GM23338 (cell line): ENCODE results near the gene STT3B. TPM values are rescaled to one million over a fixed set of nuclear protein-coding genes. Genes with fewer than 3 reads are reported as not detected.

Source experiments
- ATAC-seq: fragments of 200-7000 bp; cut with Tn5 transposase; 3 replicates; pipeline ENCODE4 v1.9.1; 2020
- DNase-seq: peaks from one replicate; pipeline ENCODE4 v3.0.0-alpha.2; 2015; ENCODE audit warnings: low spot score
- H2AFZ ChIP-seq: fragments of 200-600 bp; sonication (generic); 2 replicates; pipeline ENCODE4 v1.8.0; 2016; ENCODE audit warnings: antibody characterized with exemption, mild to moderate bottlenecking, moderate library complexity
- H3F3A ChIP-seq: fragments of 200-600 bp; sonication (generic); replicated peaks from 2 replicates; pipeline ENCODE4 v1.8.0; 2017; ENCODE audit warnings: antibody characterized with exemption, mixed run types, low read depth
- H3K27ac ChIP-seq: fragments of 200-600 bp; sonication (generic); 2 replicates; pipeline ENCODE4 v1.6.1; 2016; ENCODE audit warnings: low read depth
- H3K27me3 ChIP-seq: fragments of 200-600 bp; sonication (generic); 2 replicates; pipeline ENCODE4 v1.8.0; 2016; ENCODE audit warnings: mild to moderate bottlenecking, mixed run types, moderate library complexity; ENCODE audit not compliant: insufficient read depth
- H3K36me3 ChIP-seq: fragments of 200-600 bp; sonication (generic); 2 replicates; pipeline ENCODE4 v1.8.0; 2016; ENCODE audit warnings: mild to moderate bottlenecking; ENCODE audit not compliant: insufficient read depth
- H3K4me1 ChIP-seq: fragments of 200-600 bp; sonication (generic); 2 replicates; pipeline ENCODE4 v1.8.0; 2016; ENCODE audit warnings: mild to moderate bottlenecking, moderate library complexity; ENCODE audit not compliant: insufficient read depth
- H3K4me2 ChIP-seq: fragments of 200-600 bp; sonication (generic); 2 replicates; pipeline ENCODE4 v1.7.1; 2017; ENCODE audit warnings: mixed run types
- H3K4me3 ChIP-seq: fragments of 200-600 bp; sonication (generic); 2 replicates; pipeline ENCODE4 v1.6.1; 2016; ENCODE audit warnings: mixed run types
- H3K79me2 ChIP-seq: fragments of 200-600 bp; sonication (generic); replicated peaks from 2 replicates; pipeline ENCODE4 v1.8.0; 2017; ENCODE audit warnings: mild to moderate bottlenecking; ENCODE audit not compliant: insufficient read depth
- H3K9me2 ChIP-seq: fragments of 200-600 bp; sonication (generic); 2 replicates; pipeline ENCODE4 v1.8.0; 2017; ENCODE audit not compliant: insufficient read depth
- H4K20me1 ChIP-seq: fragments of 200-600 bp; sonication (generic); replicated peaks from 2 replicates; pipeline ENCODE4 v1.8.0; 2017; ENCODE audit warnings: mild to moderate bottlenecking; ENCODE audit not compliant: insufficient read depth
- H3K27ac Mint-ChIP-seq: 2 replicates; pipeline ENCODE4 v1.8.0; 2020; ENCODE audit warnings: inconsistent platforms, mild to moderate bottlenecking, moderate library complexity, mixed read lengths
- H3K27me3 Mint-ChIP-seq: 3 replicates; pipeline ENCODE4 v1.8.0; 2022; ENCODE audit warnings: low read depth, mild to moderate bottlenecking, moderate library complexity, mixed read lengths, inconsistent platforms; ENCODE audit not compliant: insufficient read depth, poor library complexity
- H3K36me3 Mint-ChIP-seq: 3 replicates; pipeline ENCODE4 v1.8.0; 2021; ENCODE audit warnings: low read depth, mild to moderate bottlenecking, inconsistent platforms, moderate library complexity, mixed read lengths
- H3K4me1 Mint-ChIP-seq: 3 replicates; pipeline ENCODE4 v1.8.0; 2020; ENCODE audit warnings: mild to moderate bottlenecking, inconsistent platforms, mixed read lengths
- H3K4me3 Mint-ChIP-seq: 3 replicates; pipeline ENCODE4 v1.8.0; 2021; ENCODE audit warnings: moderate library complexity, mild to moderate bottlenecking, inconsistent platforms, mixed read lengths
- H3K9me3 Mint-ChIP-seq: 3 replicates; pipeline ENCODE4 v1.8.0; 2020; ENCODE audit warnings: moderate library complexity, mild to moderate bottlenecking, inconsistent platforms, mixed read lengths
- CREB1 ChIP-seq: fragments of 250-450 bp; sonication (Bioruptor Pico); IDR thresholded peaks from 2 replicates; pipeline ENCODE4 v1.5.0; 2020; ENCODE audit warnings: low read depth, mild to moderate bottlenecking, moderate library complexity
- CTCF ChIP-seq, 2 experiments: fragments of 200-600 bp in 1 of 2; sonication (generic) in 1 of 2; conservative IDR thresholded peaks; 2 replicates each; pipeline versions ENCODE4 v1.5.1 to v1.6.1; 2016 to 2017; ENCODE audit warnings: antibody characterized with exemption in 2 of 2, low read depth in 2 of 2, mild to moderate bottlenecking in 2 of 2, moderate library complexity in 1 of 2
- EZH2phosphoT487 ChIP-seq: fragments of 200-600 bp; sonication (generic); IDR thresholded peaks from one replicate; pipeline ENCODE4 v1.8.1; 2018; ENCODE audit warnings: antibody characterized with exemption; ENCODE audit not compliant: unreplicated experiment
- JUNB ChIP-seq: IDR thresholded peaks from one replicate; pipeline ENCODE4 v1.6.1; 2016; ENCODE audit warnings: antibody characterized with exemption; ENCODE audit not compliant: unreplicated experiment
- NANOG ChIP-seq: IDR thresholded peaks from 2 replicates; pipeline ENCODE4 v1.6.1; 2016; ENCODE audit warnings: antibody characterized with exemption, borderline replicate concordance
- POLR2AphosphoS5 ChIP-seq: IDR thresholded peaks from 2 replicates; pipeline ENCODE4 v1.6.1; 2016; ENCODE audit warnings: antibody characterized with exemption, low read depth
- REST ChIP-seq: IDR thresholded peaks from one replicate; pipeline ENCODE4 v1.6.1; 2018; ENCODE audit warnings: antibody characterized with exemption; ENCODE audit not compliant: unreplicated experiment
- STAT1 ChIP-seq: IDR thresholded peaks from one replicate; pipeline ENCODE4 v1.6.1; 2016; ENCODE audit warnings: antibody characterized with exemption; ENCODE audit not compliant: unreplicated experiment
- ZNF114 ChIP-seq: fragments of 250-450 bp; sonication (Bioruptor Pico); IDR thresholded peaks from 2 replicates; pipeline ENCODE4 v1.5.0; 2020; ENCODE audit warnings: mild to moderate bottlenecking, moderate library complexity
- ZNF331 ChIP-seq: fragments of 250-450 bp; sonication (Bioruptor Pico); IDR thresholded peaks from 2 replicates; pipeline ENCODE4 v1.5.0; 2020; ENCODE audit warnings: low read depth, mild to moderate bottlenecking, moderate library complexity
- polyA plus RNA-seq: library from polyadenylated mRNA; unstranded; fragments of >200 nt; fragmentation: Nextera tagmentation; extraction: Ambion mirVana; gene quantifications from 2 replicates; pipeline ENCODE4 v1.2.1, GENCODE V29; 2016
- total RNA-seq: library from RNA; depleted of rRNA; stranded (reverse); fragments of >200 nt; shearing (Covaris generic); gene quantifications from 2 replicates; pipeline ENCODE4 v1.2.3, GENCODE V29; 2014

The STT3B gene
- total and polyA plus RNA-seq, 2 experiments from 2014 or later: 44.1 to 167 TPM

GRCh38 chr3:31541089-31541488 lies 8.4 kb downstream of the STT3B start (continued):
- TF ChIP-seq REST (no peak), ZNF114 (CRISPR knock-in tag) (no peak)

GRCh38 chr3:31542246-31542645 lies 9.5 kb downstream of the STT3B start:
- H3K36me3 ChIP-seq: no peaks in the 10 kb centered on the region
- H3K9me2 ChIP-seq: no peaks in the 10 kb centered on the region
- peaks cover 100% of the 10 kb centered on the region for H3K79me2 ChIP-seq
- Mint-ChIP-seq H3K27me3 (no peaks in the 10 kb centered on the region), H3K4me3 (no peak overlapping the region), H3K4me1 (peaks cover 59% of the 10 kb centered on the region), H3K36me3 (0 out of 3 replicates have a peak, but pooled peaks cover 5% of the 10 kb centered on the region), H3K9me3 (no peaks in the 10 kb centered on the region), H3K27ac (no peak overlapping the region)
- DNase-seq: no peak
- no peak overlapping the region for H3K27ac ChIP-seq
- H3K4me2 ChIP-seq: no peak overlapping the region
- H3K4me1 ChIP-seq: peaks cover 35% of the 10 kb centered on the region
- ATAC-seq: no peak
- H4K20me1 ChIP-seq: peaks cover 41% of the 10 kb centered on the region
- no peaks in the 10 kb centered on the region for H3F3A ChIP-seq
- H3K27me3 ChIP-seq: no peaks in the 10 kb centered on the region
- H2AFZ ChIP-seq: no peak overlapping the region
- H3K4me3 ChIP-seq: no peak overlapping the region
- no peak for TF ChIP-seq NANOG
- TF ChIP-seq CTCF (conservative IDR thresholded peaks at IDR 0.05; ENCODE audit: low read depth in 2 of 2): no peak
- no peak for TF ChIP-seq CREB1
- no peak for TF ChIP-seq REST
- no peak for TF ChIP-seq STAT1
- no peak for TF ChIP-seq ZNF114 (CRISPR knock-in tag)
- TF ChIP-seq POLR2AphosphoS5: no peak
- TF ChIP-seq ZNF331 (CRISPR knock-in tag): no peak
- TF ChIP-seq JUNB: no peak
- TF ChIP-seq EZH2phosphoT487: no peak
